K562 (cell line): ENCODE results near the gene KIF3A. TPM values are rescaled to one million over a fixed set of nuclear protein-coding genes. Genes with fewer than 3 reads are reported as not detected.

Experiments
- CBX2 ChIP-seq: fragments of 200-600 bp; sonication (generic); IDR thresholded peaks from one replicate; pipeline ENCODE4 v1.6.1; 2012; ENCODE audit warnings: mild to moderate bottlenecking, low read length, inconsistent platforms; ENCODE audit not compliant: insufficient read depth, poor library complexity, severe bottlenecking
- DDX20 ChIP-seq: fragments of 450-650 bp; IDR thresholded peaks from 2 replicates; pipeline ENCODE4 v1.6.1; 2016; ENCODE audit warnings: missing genetic modification characterization, low read depth, mild to moderate bottlenecking, missing compliant biosample characterization, moderate library complexity
- EGR1 ChIP-seq: fragments of 450-650 bp; conservative IDR thresholded peaks from 2 replicates; pipeline ENCODE4 v1.6.1; 2017; ENCODE audit warnings: mild to moderate bottlenecking
- EP300 ChIP-seq: IDR thresholded peaks from 2 replicates; pipeline ENCODE4 v1.6.1; 2012; ENCODE audit warnings: low read length, improper control_type of control experiment
- FOS ChIP-seq: IDR thresholded peaks from 3 replicates; pipeline ENCODE4 v1.6.1; 2011; ENCODE audit not compliant: insufficient read length; ENCODE audit errors: extremely low read depth
- FOSL1 ChIP-seq: fragments of 200-800 bp; sonication (Bioruptor generic); conservative IDR thresholded peaks from 2 replicates; pipeline ENCODE4 v1.6.1; 2016; ENCODE audit warnings: missing genetic modification characterization, missing compliant biosample characterization
- GTF2A2 ChIP-seq: IDR thresholded peaks from 2 replicates; pipeline ENCODE4 v1.6.1; 2016; ENCODE audit warnings: mild to moderate bottlenecking, missing genetic modification characterization, missing compliant biosample characterization
- HIVEP1 ChIP-seq: fragments of 250-450 bp; sonication (Bioruptor Pico); IDR thresholded peaks from 2 replicates; pipeline ENCODE4 v1.4.0; 2020; ENCODE audit warnings: mild to moderate bottlenecking
- NFIC ChIP-seq: fragments of 450-650 bp; IDR thresholded peaks from 2 replicates; pipeline ENCODE4 v1.6.1; 2017; ENCODE audit warnings: mild to moderate bottlenecking, inconsistent platforms
- RREB1 ChIP-seq: fragments of 250-450 bp; sonication (Bioruptor Pico); IDR thresholded peaks from 2 replicates; pipeline ENCODE4 v1.4.0; 2020
- TEAD4 ChIP-seq, 2 experiments: sonication (generic) in 1 of 2; formaldehyde crosslinking in 1 of 2; IDR thresholded peaks; 2 replicates each; pipeline versions ENCODE4 v1.6.1 to v1.8.0; 2012 to 2022; ENCODE audit warnings: borderline replicate concordance in 1 of 2, inconsistent platforms in 1 of 2, low read length in 1 of 2, mild to moderate bottlenecking in 1 of 2, missing genetic modification reagents in 1 of 2
- TRIM28 ChIP-seq: fragments of 450-650 bp; IDR thresholded peaks from 2 replicates; pipeline ENCODE4 v1.6.1; 2017
- ZBTB1 ChIP-seq: sonication (generic); formaldehyde crosslinking; IDR thresholded peaks from 2 replicates; pipeline ENCODE4 v1.8.1; 2023; ENCODE audit warnings: missing genetic modification reagents, low read depth, mild to moderate bottlenecking, borderline replicate concordance
- ZFP30 ChIP-seq: fragments of 250-450 bp; sonication (Bioruptor Pico); IDR thresholded peaks from 2 replicates; pipeline ENCODE4 v1.8.0; 2022; ENCODE audit warnings: moderate library complexity, mild to moderate bottlenecking, inconsistent platforms, borderline replicate concordance
- ZNF431 ChIP-seq: sonication (generic); formaldehyde crosslinking; IDR thresholded peaks from 2 replicates; pipeline ENCODE4 v1.8.0; 2022; ENCODE audit warnings: mild to moderate bottlenecking, missing genetic modification reagents
- ZNF717 ChIP-seq: fragments of 250-450 bp; sonication (Bioruptor Pico); IDR thresholded peaks from 2 replicates; pipeline ENCODE4 v1.5.0; 2021
- polyA plus RNA-seq, 8 experiments: library from polyadenylated mRNA; depleted of rRNA in 4 of 8; stranded (reverse) in 5 of 8; unstranded in 3 of 8; fragments of >200 nt; fragmentation: Nextera tagmentation in 2 of 8; fragmentation: Illumina TruSeq in 1 of 8; extraction: Ambion mirVana in 2 of 8; extraction: Trizol in 1 of 8; gene quantifications; 2 replicates each; pipeline versions ENCODE4 v1.2.1 to v1.2.3, GENCODE V29; 2011 to 2014; ENCODE audit warnings: inconsistent platforms in 1 of 8, missing spikeins in 1 of 8
- total RNA-seq, 7 experiments: library from RNA; depleted of rRNA in 6 of 7; stranded (reverse); fragments of >200 nt in 6 of 7; fragmentation: Illumina TruSeq in 2 of 7; extraction: Trizol in 2 of 7; gene quantifications; 2 replicates each; pipeline versions ENCODE4 v1.2.1 to v1.2.3, GENCODE V29; 2011 to 2021; ENCODE audit warnings: low replicate concordance in 1 of 7
- TF ChIP-seq, protein P1 (sequence below): fragments of 450-650 bp; formaldehyde crosslinking; IDR thresholded peaks from 2 replicates; pipeline ENCODE4 v1.4.0; 2020; ENCODE audit warnings: mild to moderate bottlenecking, mixed read lengths
- TF ChIP-seq, protein P2 (sequence below): fragments of 250-450 bp; sonication (Bioruptor Pico); IDR thresholded peaks from 2 replicates; pipeline ENCODE4 v1.8.0; 2022; ENCODE audit warnings: inconsistent platforms, mild to moderate bottlenecking, moderate library complexity, borderline replicate concordance

Gene KIF3A
- total and polyA plus RNA-seq, 9 of the 15 experiments (the other 6 are each of a cell fraction or from before 2014, with no cell fraction given) = 1.5 to 7.8 (median 6.0) TPM

DNA sequence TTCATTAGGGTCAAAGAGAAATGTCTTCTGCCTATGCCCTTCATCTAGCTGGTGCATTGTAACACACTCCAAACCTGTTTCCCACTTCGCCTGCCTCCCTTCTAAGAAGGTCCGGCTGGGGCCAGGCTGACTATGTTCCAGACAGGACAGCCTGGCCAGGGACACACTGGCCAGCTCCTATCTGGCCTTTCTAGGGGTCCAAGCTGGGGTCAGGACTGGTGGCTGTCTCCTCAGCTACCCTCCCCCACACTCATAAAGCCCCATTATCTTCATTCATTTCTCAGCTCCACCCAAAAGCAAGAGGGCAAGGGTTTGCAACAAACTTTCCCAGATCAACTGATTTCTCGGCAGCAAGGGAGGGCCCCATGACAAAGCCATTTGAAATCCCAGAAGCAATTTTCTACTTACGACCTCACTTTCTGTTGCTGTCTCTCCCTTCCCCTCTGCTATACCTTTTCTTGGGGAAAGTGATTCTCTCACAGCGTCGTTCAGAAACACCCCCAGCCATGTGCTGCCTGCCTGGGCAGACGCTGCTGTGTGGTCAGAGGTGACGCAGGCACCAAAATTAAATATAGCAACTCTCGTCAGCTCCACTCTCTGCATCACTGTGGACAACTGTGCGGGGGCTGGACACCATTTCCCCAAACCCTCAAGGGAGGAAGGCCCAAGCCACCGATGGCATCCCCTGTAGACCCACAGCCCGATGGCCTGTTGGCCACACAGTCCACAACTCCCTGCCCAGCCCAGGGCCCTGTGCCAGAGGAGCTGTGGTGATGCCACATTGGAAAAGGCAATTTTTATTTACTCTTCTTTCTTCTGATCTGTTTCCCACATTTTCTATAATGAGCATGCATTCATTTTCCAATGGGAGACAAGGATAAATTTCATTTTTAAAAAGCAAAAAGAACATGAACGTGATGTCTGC, 73.3 kb downstream of the KIF3A start (continued):
- no peak for TF ChIP-seq TEAD4 (IDR thresholded peaks at IDR 0.05; ENCODE audit: low read length)
- no peak for TF ChIP-seq TEAD4 (CRISPR knock-in tag; IDR thresholded peaks at IDR 0.05; ENCODE audit: borderline replicate concordance)
- peak; percentile 48; the same call in 1 of the 2 replicates for TF ChIP-seq GTF2A2
- TF ChIP-seq TRIM28 = no peak
- no peak for TF ChIP-seq FOS
- TF ChIP-seq, protein P1, sequence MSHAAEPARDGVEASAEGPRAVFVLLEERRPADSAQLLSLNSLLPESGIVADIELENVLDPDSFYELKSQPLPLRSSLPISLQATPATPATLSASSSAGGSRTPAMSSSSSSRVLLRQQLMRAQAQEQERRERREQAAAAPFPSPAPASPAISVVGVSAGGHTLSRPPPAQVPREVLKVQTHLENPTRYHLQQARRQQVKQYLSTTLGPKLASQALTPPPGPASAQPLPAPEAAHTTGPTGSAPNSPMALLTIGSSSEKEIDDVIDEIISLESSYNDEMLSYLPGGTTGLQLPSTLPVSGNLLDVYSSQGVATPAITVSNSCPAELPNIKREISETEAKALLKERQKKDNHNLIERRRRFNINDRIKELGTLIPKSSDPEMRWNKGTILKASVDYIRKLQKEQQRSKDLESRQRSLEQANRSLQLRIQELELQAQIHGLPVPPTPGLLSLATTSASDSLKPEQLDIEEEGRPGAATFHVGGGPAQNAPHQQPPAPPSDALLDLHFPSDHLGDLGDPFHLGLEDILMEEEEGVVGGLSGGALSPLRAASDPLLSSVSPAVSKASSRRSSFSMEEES = no peak
- TF ChIP-seq, protein P2, sequence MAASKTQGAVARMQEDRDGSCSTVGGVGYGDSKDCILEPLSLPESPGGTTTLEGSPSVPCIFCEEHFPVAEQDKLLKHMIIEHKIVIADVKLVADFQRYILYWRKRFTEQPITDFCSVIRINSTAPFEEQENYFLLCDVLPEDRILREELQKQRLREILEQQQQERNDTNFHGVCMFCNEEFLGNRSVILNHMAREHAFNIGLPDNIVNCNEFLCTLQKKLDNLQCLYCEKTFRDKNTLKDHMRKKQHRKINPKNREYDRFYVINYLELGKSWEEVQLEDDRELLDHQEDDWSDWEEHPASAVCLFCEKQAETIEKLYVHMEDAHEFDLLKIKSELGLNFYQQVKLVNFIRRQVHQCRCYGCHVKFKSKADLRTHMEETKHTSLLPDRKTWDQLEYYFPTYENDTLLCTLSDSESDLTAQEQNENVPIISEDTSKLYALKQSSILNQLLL (CRISPR knock-in tag) = no peak
- TF ChIP-seq ZBTB1 (CRISPR knock-in tag) = no peak; the same call in 1 of the 2 replicates
- TF ChIP-seq RREB1 = peak; percentile 37; the same call in 1 of the 2 replicates
- TF ChIP-seq NFIC = no peak
- TF ChIP-seq ZNF431 = no peak
- no peak for TF ChIP-seq CBX2
- TF ChIP-seq EGR1 = peak; percentile 40; the same call in 1 of the 2 replicates
- peak; percentile 62; the same call in 1 of the 2 replicates for TF ChIP-seq EP300
- TF ChIP-seq FOSL1 (tag) = no peak
- TF ChIP-seq ZNF717 = 0 out of 2 replicates have a peak, but pooled peaks have one; percentile 43
- TF ChIP-seq HIVEP1 (CRISPR knock-in tag) = no peak
- no peak for TF ChIP-seq ZFP30 (CRISPR knock-in tag)
- no peak for TF ChIP-seq DDX20 (tag)
